Skeletal muscle satellite cell (primary cell): ENCODE data around the gene PFDN1.

Experiments
- H3K27me3 ChIP-seq: 2 replicates; pipeline ENCODE4 v1.7.0; 2013; ENCODE audit warnings: low read length; ENCODE audit not compliant: control insufficient read depth, insufficient read depth
- H3K36me3 ChIP-seq: 2 replicates; pipeline ENCODE4 v1.7.0; 2013; ENCODE audit warnings: mild to moderate bottlenecking, control low read depth, low read length; ENCODE audit not compliant: insufficient read depth
- H3K4me1 ChIP-seq: 2 replicates; pipeline ENCODE4 v1.7.0; 2013; ENCODE audit warnings: low read length; ENCODE audit not compliant: control insufficient read depth, insufficient read depth
- H3K4me2 ChIP-seq: 2 replicates; pipeline ENCODE4 v1.7.0; 2013; ENCODE audit warnings: mild to moderate bottlenecking, low read length
- H3K4me3 ChIP-seq: 2 replicates; pipeline ENCODE4 v1.7.0; 2013; ENCODE audit warnings: low read length
- H3K9ac ChIP-seq: 2 replicates; pipeline ENCODE4 v1.7.0; 2013; ENCODE audit warnings: mild to moderate bottlenecking, low read depth, low read length, moderate library complexity
- H3K9me3 ChIP-seq: replicated peaks from 2 replicates; pipeline ENCODE4 v1.7.0; 2013; ENCODE audit warnings: mild to moderate bottlenecking, control low read depth, low read length

The PFDN1 gene

DNA sequence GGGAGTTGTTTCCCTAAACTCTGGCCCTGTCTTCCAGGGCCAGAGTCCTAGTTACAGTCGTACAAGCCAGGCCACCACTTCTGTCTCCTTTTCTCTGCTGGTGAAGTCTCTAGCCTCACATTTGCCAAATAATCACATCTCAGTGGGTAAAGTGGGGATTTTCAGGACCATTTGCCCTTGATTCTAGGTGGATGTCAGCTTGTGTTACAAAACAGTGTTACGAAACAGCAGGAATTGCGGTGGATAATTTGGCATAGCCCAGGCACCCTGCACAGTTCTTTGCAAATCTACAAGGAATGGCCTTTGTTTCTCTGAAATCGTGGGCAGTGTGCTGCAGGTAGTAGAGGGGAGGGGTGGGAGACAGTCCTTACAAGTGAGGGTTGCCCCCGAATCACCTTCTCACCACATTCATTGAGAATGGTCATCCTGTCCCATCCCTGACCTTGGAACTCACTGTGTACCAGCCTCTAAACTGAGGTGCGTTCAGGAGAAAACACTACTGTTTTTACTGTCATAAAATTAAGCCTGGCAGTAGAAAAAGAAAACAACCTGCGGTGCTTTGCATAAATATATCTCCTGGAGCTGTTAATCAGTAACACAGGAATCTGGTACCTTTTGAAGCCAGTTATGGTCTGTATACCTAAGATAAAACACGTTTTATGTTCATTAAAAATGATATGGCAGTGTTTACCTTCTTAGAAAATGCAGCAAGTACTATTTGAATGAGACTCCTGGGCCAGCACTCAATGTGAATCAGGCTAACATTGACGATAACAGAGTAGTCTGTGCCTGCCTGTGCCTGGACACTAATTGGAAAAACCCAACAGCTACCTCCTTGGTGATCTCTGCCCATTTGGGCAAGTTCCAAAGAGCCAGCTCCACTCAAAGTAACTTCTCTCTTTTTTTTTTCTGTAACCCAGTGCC is 83.6 kb downstream of the PFDN1 start:
- Histone ChIP-seq H3K4me3 (no peak overlapping the region), H3K9me3 (no peaks in the 10 kb centered on the region), H3K9ac (no peak overlapping the region), H3K27me3 (peaks cover 42% of the 10 kb centered on the region), H3K4me2 (no peak overlapping the region), H3K4me1 (peaks cover 31% of the 10 kb centered on the region), H3K36me3 (no peaks in the 10 kb centered on the region)

DNA sequence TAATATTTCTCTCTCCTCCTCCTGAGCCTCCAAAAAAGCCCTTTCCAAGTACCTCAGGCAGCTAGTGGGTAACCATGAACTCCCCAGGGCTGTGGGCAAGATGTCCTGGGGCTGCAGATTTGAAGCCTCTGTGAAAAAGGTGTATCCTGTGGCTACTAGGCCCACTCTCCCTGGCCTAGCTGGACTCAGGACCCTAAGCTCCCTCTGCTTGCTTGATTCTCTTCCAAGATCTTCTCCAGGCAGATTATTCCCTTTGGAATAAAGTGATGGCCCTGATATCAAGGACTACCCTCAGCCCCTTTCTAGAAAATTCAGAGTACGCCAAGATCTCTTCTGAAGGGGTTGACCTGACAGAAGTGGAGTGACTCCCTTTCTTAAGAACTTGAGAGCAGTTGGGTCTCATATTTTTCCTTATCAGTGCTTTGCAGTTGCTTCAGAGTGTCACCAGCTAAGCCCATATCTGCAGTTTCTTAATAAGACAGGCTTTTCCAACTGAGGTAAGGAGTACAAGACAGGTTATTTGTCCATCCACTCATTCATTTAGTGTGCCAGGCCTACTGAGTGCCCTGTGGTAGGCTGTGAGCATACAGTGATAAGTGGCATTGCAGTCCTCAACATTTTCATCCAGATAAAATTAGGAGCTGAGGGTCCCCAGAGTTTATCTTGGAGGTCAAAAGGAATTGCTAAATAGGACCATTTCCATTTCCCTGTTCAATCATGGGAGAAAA is 85.4 kb downstream of the PFDN1 start:
- no peak overlapping the region for H3K9ac ChIP-seq
- H3K4me2 ChIP-seq: no peak overlapping the region
- peaks cover 28% of the 10 kb centered on the region for H3K4me1 ChIP-seq
- no peaks in the 10 kb centered on the region for H3K9me3 ChIP-seq
- H3K27me3 ChIP-seq: peaks cover 54% of the 10 kb centered on the region
- H3K36me3 ChIP-seq: no peaks in the 10 kb centered on the region
- H3K4me3 ChIP-seq: no peak overlapping the region

DNA sequence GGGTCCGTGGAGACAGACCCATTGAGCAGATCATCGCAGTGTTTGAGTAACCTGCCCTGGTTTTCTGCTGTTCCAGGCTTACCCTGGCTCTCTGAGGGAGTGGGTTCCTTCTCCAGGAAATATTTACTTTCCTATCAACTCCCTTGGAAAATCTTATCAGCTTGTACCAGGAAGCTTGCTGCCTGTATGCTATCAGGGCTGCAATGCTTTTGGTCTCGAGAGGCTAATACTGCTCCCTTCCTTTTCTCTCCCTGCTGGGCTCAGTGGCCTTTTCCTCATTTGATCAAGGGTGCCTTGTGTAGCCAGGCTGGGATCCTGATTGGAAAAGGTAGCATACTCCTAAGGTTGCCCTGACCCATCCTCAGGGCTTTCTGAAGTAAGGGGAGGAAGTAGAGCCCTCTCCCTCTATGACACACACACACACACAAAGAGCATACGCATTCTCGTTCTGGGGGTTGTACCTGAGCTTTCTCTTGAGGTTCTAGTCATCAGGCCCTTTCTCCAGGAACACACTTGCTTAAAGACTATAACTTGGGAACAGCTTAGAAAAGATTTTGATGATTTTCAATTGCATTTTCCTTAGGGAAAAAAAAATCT is 86.3 kb downstream of the PFDN1 start:
- Histone ChIP-seq H3K9ac (no peak overlapping the region), H3K27me3 (peaks cover 54% of the 10 kb centered on the region), H3K4me2 (no peak overlapping the region), H3K9me3 (no peaks in the 10 kb centered on the region), H3K4me1 (peaks cover 20% of the 10 kb centered on the region), H3K4me3 (no peak overlapping the region), H3K36me3 (no peaks in the 10 kb centered on the region)

GRCh38 chr5:140215276-140215675 is 87.6 kb downstream of the PFDN1 start:
- Histone ChIP-seq H3K4me1 (peaks cover 7% of the 10 kb centered on the region), H3K9me3 (no peaks in the 10 kb centered on the region), H3K4me2 (no peak overlapping the region), H3K9ac (no peak overlapping the region), H3K4me3 (no peak overlapping the region), H3K27me3 (peaks cover 58% of the 10 kb centered on the region), H3K36me3 (no peaks in the 10 kb centered on the region)

DNA sequence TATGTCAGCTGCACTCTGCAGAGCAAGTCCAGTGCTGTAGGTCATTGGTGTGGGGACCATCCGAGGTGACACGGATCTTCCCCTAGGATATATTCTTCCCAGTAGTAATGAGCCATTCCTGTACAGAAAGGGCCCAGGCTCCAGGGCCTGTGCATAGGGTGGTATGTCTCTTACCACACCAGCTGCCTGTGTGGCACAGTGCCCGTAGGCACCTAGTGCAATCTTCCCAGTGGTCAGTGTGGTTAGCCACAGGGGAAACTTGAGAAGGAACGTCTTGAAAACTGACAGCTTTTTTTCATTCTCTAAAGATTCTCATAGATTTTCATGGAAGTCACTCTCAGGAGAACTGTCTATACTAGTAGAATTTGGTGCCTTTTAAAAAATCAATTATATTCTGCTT is 88.1 kb downstream of the PFDN1 start:
- Histone ChIP-seq H3K4me3 (no peak overlapping the region), H3K9ac (no peak overlapping the region), H3K4me1 (peaks cover 3% of the 10 kb centered on the region), H3K36me3 (no peaks in the 10 kb centered on the region), H3K27me3 (peaks cover 58% of the 10 kb centered on the region), H3K9me3 (no peaks in the 10 kb centered on the region), H3K4me2 (no peak overlapping the region)

- Histone ChIP-seq H3K9ac (no peak overlapping the region), H3K27me3 (peaks cover 49% of the 10 kb centered on the region), H3K4me1 (no peaks in the 10 kb centered on the region), H3K36me3 (no peaks in the 10 kb centered on the region), H3K4me2 (no peak overlapping the region), H3K4me3 (no peak overlapping the region), H3K9me3 (no peaks in the 10 kb centered on the region)
These were observed 89.4 kb downstream of the PFDN1 start for GRCh38 chr5:140213370-140213983.

DNA sequence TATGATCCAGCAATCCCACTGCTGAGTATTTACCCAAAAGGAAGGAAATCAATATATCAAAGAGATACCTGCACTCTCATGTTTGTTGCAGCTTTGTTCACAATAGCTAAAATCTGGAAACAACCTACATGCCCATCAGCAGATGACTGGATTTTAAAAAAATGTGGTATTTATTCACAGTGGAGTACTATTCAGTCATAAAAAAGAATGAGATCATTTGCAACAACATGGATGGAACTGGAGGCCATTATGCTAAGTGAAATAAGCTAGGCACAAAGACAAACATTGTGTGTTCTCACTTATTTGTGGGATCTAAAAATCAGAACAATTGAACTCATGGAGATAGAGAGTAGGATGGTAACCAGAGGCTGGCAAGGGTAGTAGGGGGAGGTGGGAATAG is 94.8 kb downstream of the PFDN1 start:
- no peak overlapping the region for H3K4me3 ChIP-seq
- H3K27me3 ChIP-seq: peaks cover 18% of the 10 kb centered on the region
- H3K9me3 ChIP-seq: no peaks in the 10 kb centered on the region
- H3K4me2 ChIP-seq: no peak overlapping the region
- H3K9ac ChIP-seq: no peak overlapping the region
- no peaks in the 10 kb centered on the region for H3K4me1 ChIP-seq
- no peaks in the 10 kb centered on the region for H3K36me3 ChIP-seq

- Histone ChIP-seq H3K9ac (no peak overlapping the region), H3K4me1 (no peaks in the 10 kb centered on the region), H3K4me2 (no peak overlapping the region), H3K4me3 (no peak overlapping the region), H3K36me3 (no peaks in the 10 kb centered on the region), H3K9me3 (no peaks in the 10 kb centered on the region), H3K27me3 (peaks cover 24% of the 10 kb centered on the region)
These were observed 95.5 kb downstream of the PFDN1 start for GRCh38 chr5:140207250-140207964.

- peaks cover 4% of the 10 kb centered on the region for H3K4me1 ChIP-seq
- no peak overlapping the region for H3K4me2 ChIP-seq
- H3K27me3 ChIP-seq: peaks cover 21% of the 10 kb centered on the region
- H3K9me3 ChIP-seq: no peaks in the 10 kb centered on the region
- no peak overlapping the region for H3K9ac ChIP-seq
- no peak overlapping the region for H3K4me3 ChIP-seq
- H3K36me3 ChIP-seq: no peaks in the 10 kb centered on the region
These were observed 96.9 kb downstream of the PFDN1 start for GRCh38 chr5:140205952-140206351.

GRCh38 chr5:140205216-140205615 is 97.7 kb downstream of the PFDN1 start:
- no peak overlapping the region for H3K4me3 ChIP-seq
- H3K9ac ChIP-seq: no peak overlapping the region
- no peaks in the 10 kb centered on the region for H3K36me3 ChIP-seq
- H3K4me1 ChIP-seq: peaks cover 4% of the 10 kb centered on the region
- H3K27me3 ChIP-seq: peaks cover 21% of the 10 kb centered on the region
- H3K9me3 ChIP-seq: no peaks in the 10 kb centered on the region
- H3K4me2 ChIP-seq: no peak overlapping the region

- Histone ChIP-seq H3K4me3 (no peak overlapping the region), H3K4me2 (no peak overlapping the region), H3K9me3 (no peaks in the 10 kb centered on the region), H3K9ac (no peak overlapping the region), H3K4me1 (peaks cover 4% of the 10 kb centered on the region), H3K36me3 (no peaks in the 10 kb centered on the region), H3K27me3 (peaks cover 18% of the 10 kb centered on the region)
These were observed 100.3 kb downstream of the PFDN1 start for GRCh38 chr5:140202610-140203009.
